T-helper 2 cell treated with Interferon-gamma antibody and Interleukin-4, amounts not matched to agents 100 ng/mL and 5 ng/mL, for 36 hours (primary cell): ENCODE measurements around the gene TMEM238. TPM values are rescaled to one million over a fixed set of nuclear protein-coding genes. Genes with fewer than 3 reads are reported as not detected.

ENCODE experiments used
- intact Hi-C: fragments of 100-400 bp; cut with micrococcal nuclease; formaldehyde crosslinking; loops from one replicate; pipeline ENCODE4 v1.15.1; 2023
- total RNA-seq: library from RNA; stranded (reverse); gene quantifications from 2 replicates; pipeline ENCODE4 v1.2.3, GENCODE V29; 2022

TMEM238 gene
- total RNA-seq, 1 donor from 2014 or later = 11.7 TPM

DNA sequence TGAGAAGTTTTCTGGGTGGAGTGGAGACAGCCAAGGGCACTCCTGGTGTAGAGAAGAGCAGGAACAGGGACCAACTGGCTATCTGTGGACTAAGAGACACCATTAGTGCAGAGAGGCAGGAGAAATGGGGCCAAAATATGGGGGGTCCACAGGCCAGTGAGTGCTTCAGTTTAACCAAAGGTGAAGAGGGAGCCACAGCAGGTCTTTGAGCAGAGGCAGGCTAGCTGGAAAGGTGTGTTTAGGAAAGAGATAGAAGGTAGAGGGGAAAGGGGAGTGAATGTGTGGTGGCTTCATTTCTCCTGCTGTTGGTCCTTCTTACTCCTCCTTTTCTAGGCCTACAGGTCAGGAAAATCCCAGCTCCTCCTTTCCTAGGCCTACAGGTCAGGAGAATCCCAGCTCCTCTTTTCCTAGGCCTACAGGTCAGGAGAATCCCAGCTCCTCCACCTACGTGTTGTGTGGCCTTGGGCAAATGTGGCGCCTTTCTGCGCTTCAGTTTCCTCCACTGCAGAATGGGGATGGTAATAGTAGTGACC is 1.5 kb downstream of the TMEM238 start:
- intact Hi-C loops = loop anchor here (10.0 kb wide), 1 partner anchor 252 kb away; no protein-coding TSS in a partner anchor

- intact Hi-C loops = loop anchor here (10.0 kb wide), 1 partner anchor 253 kb away; no protein-coding TSS in a partner anchor
Measured at GRCh38 chr19:55382013-55382412, 2.1 kb downstream of the TMEM238 start.

- intact Hi-C loops = no loop called here
Measured at GRCh38 chr19:55379174-55379573, 4.9 kb downstream of the TMEM238 start.

GRCh38 chr19:55377356-55378131 is 6.5 kb downstream of the TMEM238 start:
- intact Hi-C loops = no loop called here

DNA sequence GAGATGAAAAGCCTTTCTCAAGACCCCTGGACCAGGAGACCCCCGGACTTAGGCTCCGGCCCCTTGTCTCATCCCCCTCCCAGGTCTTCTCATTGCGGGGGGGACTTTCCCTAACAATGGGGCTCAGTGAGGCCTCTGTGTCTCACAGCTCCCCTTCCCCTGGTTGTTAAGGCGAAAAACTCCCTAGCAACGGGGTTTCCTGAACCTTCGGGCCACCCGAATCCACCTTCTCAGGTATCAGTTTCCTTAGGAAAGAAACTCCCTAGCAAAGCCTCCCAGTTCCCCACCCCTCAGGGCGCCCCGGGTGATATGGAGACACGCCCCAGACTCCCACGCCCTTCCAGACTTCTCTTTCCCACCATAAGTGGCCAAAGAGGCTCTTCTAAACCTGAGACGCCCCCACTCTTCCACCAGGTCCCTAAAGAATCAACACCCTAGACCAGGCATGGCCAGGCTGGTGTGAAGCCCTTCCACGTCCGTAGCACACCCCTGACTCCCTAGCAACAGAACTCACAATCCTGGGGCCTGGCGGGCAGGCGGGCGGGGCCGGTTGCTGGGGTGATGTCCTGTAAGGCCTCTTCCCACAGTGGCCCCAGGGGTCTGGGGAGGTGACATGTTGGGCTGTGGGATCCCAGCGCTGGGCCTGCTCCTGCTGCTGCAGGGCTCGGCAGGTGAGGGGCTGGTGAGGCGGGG is 7.7 kb downstream of the TMEM238 start, which contains the start of gene TMEM190:
TMEM190 (plus strand) TSS at position 586 of the 693 bp plus-strand sequence; CDS start at position 614, 28 bp downstream.
- intact Hi-C loops = no loop called here

DNA sequence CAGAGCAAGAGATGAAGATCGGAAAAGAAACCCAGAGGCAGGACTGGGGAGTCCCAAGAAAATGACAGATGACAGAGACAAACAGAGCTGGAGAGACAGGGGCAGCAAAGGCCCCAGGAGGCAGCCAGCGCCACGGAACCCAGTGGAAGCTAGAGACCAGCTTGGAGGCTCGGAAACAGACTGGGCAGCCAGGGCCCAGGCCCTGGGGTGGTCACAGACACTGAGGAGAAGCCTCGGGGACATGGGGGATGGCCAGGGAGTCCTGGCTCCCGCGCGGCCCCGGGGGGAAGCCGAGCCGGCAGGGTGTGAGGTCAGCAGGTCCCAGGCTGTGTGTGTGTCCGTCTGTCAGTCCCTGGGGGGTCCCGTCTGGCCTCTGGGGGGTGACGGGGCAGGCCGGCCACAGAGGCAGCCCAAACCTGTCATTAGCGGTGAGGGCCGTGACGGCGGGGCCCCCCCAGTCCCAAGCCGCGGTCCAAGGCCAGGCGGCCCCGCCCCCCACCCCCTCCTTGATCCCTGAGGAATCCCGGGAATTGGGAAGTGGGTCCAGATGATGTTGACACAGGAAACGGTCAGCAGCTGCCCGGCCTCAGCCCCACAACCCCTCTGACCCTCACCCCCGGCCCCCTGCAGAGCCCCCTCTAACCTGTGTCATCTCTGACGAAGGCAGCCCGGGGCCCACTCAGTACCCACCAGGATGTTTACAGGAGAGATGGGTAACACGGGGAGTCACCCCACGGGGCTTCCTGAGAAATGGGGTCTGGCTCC is 9.9 kb downstream of the TMEM238 start:
- intact Hi-C loops = no loop called here

- intact Hi-C loops = no loop called here
Measured at GRCh38 chr19:55373306-55373992, 10.6 kb downstream of the TMEM238 start.

DNA sequence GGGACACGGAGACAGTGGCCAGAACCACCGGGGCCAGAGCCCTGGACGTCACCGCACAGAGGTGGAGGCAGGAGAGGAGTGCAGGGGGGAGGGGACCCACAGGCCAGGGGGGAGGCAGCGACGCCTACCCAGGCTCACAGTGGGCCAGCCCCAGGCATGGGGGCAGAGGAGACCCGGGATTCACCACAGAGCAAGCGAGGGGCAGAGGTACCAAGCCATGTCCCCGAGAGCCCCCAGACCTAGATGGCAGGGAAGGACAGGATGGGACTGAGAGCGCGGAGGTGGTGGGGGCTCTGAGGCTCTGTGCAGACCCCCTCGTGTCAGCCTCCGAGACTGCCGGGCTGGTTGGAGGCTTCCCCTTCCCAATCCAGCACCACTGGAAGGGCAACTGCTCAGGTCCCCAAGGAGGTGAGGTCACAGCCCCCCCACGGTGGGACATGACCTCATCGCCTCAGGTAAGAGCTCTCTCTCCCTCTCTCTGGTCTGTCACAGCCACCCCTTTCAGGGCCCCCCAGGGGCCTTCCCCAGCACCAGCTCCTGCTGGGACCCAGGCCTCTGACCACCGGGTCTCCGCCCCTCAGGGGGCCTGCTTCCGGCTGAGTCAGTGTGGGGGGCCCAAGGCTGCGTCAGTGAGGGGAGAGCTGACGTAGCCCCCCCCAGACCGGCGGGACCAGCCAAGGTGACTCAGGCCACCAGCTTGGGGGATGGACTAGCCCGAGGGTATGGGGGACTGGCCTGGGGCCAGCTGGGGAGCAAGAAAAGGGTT is 11.6 kb downstream of the TMEM238 start:
- intact Hi-C loops = no loop called here

GRCh38 chr19:55370305-55370988 is 13.6 kb downstream of the TMEM238 start, which contains the start of gene IL11:
IL11 (minus strand) TSS chr19:55370463; CDS start chr19:55370310, 153 bp downstream.
- intact Hi-C loops = no loop called here

DNA sequence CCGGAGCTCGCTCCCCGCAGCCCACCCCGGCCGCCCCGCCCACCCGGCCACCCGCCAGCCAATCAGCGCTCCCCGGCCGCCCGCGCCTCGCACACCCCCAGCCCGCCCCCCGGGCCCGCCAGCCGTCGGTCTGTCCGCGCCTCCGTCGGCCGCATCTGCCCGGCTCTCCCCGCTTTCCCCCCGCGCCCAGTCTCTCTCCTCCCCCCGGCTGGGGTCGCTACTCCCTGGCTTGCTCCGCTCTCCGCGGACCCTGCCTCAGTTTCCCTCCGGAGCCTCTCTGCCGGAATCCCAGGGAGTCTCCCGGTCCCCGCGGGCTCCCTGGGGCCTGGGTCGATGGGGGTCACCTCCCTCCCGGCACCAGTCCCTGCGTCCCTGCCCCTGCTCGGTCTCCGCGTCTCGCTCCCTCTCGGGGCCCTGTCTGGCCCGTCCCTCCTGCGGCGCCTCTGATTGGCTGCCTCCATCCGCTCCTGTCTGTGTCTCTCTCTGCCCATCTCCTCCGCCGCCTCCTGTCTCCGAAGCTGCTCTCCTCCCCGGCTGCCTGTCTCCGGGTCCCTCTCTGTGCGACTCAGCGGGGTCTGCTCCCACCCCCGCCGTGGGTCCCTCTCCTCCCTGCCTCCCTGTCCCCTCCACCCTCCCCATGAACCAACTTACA is 14.3 kb downstream of the TMEM238 start:
- intact Hi-C loops = no loop called here

- intact Hi-C loops = no loop called here
Measured at GRCh38 chr19:55368701-55369563, 15.2 kb downstream of the TMEM238 start.

DNA sequence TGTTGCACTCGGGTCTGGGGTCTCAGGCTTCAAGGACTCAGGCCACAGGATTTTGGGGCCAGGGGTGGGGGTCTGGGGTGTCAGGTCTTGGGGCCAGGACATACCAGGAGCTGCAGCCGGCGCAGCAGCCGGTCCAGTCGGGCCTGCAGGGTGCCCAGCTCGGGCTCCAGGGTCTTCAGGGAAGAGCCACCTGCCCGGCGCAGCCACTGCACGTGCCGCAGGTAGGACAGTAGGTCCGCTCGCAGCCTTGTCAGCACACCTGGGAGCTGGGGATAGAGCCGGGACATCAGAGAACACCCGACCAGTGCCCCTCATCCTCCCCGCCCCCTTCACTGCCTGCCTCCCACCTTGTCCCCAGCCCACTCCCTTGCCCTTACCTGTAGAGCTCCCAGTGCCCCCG is 16.0 kb downstream of the TMEM238 start:
- intact Hi-C loops = no loop called here

DNA sequence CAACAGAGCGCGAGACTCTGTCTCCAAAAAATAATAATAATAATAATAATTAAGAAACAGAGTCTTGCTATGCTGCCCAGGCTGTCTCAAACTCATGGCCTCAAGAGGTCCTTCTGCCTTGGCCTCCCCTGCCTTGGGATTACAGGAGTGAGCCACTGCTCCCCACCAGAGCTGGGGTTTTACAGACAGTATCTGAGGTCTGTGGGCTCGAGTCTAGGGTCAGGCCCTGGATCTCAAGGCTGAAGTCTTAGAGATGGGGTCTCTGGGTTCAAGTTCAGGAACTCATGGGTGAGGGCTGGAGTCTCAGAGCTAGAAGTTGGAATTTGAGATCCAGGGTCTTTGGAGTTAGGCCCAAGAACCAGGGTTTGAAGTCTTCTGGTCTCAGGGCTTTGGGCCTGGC is 17.3 kb downstream of the TMEM238 start:
- intact Hi-C loops = no loop called here

DNA sequence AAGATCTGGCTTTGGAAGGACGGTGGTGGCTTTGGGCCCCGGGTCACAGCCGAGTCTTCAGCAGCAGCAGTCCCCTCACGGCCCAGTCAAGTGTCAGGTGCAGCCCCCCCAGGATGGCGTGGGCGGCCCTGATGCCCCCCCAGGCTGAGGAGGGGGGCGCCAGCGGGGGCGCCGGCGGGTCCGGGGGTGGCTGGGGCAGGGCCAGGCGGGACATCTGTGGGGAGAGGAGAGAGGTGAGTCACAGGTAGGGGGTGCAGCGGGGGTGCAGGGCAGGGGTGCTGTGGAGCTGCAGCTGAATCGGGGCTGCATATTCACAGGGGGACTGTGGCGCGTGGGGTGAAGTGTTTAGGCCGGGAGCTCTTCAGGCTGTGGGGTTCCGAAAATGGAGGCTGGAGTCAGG is 18.1 kb downstream of the TMEM238 start:
- intact Hi-C loops = no loop called here

DNA sequence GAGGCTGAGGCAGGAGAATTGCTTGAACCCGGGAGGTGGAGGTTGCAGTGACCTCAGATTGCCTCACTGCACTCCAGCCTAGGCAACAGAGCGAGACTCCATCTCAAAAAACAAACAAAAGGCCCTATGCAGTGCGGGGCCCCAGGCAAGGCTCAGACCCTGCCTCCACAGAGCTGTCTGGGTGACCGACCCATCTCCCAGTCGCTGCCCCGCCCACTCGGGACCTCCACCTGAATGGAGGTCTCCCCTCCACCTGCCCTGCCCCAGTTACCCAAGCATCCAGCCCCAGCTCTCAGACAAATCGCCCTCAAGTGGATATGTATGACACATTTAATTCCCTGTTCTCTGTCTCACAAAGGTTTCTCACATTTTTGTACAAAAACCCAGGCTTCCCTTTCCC is 18.8 kb downstream of the TMEM238 start:
- intact Hi-C loops = no loop called here

- intact Hi-C loops = no loop called here
Measured at GRCh38 chr19:55362990-55363716, 20.9 kb downstream of the TMEM238 start, which contains the start of gene GARIN5B. GARIN5B (minus strand) TSS chr19:55363260; CDS start chr19:55363066, 194 bp downstream.
